HG02798 (cell line): ENCODE results near the gene POLR1B.
"Not testable (repeated sequence)": the region's sequence is repeated elsewhere in the genome, so short reads cannot be mapped to it uniquely, and the experiment has no call there.

ENCODE experiments used
- ATAC-seq: cut with Tn5 transposase; IDR thresholded peaks from one replicate; pipeline ENCODE4 v1.9.1; 2021; ENCODE audit warnings: mild to moderate bottlenecking; ENCODE audit not compliant: unreplicated experiment, poor library complexity

Gene POLR1B

GRCh38 chr2:112597537-112598322, 55.5 kb downstream of the POLR1B start:
- ATAC-seq: no peak

GRCh38 chr2:112600634-112601033, 58.4 kb downstream of the POLR1B start:
- no peak for ATAC-seq

DNA sequence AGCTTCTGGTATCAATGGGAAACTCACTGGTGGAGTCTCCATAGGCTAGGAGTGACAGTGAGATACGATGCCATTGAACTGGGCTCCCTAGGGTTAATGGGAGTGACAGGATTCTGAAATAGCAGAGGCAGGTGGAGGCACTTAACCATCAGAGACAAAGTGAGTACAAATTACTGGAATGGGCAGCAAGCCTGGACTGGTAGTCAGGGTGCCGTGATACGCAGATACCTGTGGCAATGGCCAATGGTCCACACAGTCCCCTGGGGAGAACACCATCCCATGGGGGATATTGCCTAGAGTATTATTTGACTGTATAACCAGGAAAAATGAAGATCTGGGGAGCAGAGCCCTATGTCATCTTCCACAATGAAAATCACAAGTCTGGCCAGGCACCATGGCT, 59.5 kb downstream of the POLR1B start:
- ATAC-seq: no peak

- ATAC-seq: no peak
These were observed 60.7 kb downstream of the POLR1B start for GRCh38 chr2:112602917-112603316.

GRCh38 chr2:112603731-112604130, 61.5 kb downstream of the POLR1B start:
- no peak for ATAC-seq

DNA sequence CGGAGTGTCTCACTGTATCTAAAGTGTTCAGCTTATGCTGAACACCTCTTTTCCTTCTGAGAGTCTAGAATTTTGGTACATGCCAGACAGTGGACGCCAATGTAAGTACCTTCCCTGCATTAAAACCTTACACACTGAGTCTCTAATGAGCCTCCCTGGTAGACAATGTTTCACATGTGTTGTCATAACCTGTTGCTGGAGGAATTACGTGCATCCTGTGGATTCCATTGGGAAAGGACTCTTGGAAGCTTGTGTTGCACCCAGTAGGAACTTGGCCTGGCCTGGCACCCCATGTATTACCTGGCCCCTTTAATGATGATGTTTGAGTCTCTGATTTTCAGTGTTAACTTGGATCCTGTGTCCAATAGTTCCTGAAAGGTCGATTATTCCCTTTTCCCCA, 62.7 kb downstream of the POLR1B start:
- no peak for ATAC-seq

DNA sequence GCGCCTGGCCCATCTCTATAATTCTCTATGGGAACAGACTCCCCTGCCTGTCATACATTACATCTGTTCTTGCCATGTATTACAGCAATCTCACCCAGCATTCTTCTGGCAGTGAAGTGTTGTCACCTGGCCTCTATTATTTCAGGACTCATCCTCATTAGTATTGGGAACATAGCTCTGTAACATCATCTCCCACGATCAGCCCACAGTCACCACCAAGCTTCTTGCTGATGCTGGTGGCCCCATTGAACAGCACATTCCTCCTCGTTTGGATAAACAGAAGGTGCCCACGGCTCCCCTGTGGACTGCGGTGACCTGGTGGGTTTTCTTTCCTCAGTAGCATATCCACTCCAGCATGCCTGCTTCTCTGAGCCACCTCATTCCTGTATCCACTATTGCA, 63.7 kb downstream of the POLR1B start:
- no peak for ATAC-seq

GRCh38 chr2:112606547-112606946, 64.3 kb downstream of the POLR1B start:
- ATAC-seq: no peak

DNA sequence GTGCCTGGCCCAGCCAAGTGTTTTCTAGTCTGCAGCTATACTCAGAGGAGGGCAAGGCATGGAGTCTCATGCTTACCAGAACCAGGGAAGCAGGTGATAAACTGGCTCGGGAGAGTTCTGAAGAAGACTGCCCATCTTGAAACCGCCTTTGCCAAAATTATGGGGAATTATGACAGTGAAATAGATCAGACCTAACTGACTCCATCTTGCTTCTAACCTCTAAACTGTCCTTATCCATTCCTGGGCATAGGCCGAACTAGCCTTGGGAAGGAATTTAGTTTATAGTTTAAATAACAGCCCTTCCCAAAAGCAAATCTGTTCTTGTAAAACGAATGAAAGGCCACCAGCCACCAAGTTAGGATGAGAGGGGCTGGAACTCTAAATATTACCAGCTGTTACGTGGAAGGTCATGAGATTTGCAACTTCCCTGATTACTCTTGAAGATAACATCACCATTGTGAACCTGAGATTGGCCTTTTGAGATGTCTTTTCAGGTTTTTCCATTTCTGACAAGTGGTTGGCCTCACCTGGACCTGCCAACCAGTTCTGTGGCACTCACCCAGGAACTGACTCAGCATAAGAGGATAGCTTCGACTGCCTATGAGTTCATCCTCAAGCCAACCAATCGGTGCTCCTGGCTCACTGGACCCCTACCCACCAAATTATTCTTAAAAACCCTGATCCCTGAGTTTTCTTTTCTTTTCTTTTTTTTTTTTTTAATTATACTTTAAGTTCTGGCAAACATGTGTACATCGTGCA, 65.6 kb downstream of the POLR1B start:
- no peak for ATAC-seq

DNA sequence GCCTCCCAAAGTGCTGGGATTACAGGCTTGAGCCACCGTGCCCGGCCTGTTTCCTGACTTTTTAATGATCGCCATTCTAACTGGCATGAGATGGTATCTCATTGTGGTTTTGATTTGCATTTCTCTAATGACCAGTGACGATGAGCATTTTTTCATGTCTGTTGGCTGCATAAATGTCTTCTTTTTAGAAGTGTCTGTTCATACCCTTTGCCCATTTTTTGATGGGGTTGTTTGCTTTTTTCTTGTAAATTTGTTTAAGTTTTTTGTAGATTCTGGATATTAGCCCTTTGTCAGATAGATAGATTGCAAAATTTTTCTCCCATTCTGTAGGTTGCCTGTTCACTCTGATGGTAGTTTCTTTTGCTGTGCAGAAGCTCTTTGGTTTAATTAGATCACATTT, 67.1 kb downstream of the POLR1B start:
- ATAC-seq: not testable (repeated sequence)

DNA sequence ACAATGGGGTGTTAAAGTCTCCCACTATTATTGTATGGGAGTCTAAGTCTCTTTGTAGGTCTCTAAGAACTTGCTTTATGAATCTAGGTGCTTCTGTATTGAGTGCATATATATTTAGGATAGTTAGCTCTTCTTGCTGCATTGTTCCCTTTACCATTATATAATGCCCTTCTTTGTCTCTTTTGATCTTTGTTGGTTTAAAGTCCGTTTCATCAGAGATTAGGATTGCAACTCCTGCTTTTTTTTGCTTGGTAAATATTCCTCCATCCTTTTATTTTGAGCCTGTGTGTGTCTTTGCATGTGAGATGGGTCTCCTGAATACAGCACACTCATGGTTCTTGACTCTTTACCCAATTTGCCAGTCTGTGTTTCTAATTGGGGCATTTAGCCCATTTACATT, 70.0 kb downstream of the POLR1B start:
- not testable (repeated sequence) for ATAC-seq

- ATAC-seq: no peak
These were observed 72.1 kb downstream of the POLR1B start for GRCh38 chr2:112614201-112614840.

DNA sequence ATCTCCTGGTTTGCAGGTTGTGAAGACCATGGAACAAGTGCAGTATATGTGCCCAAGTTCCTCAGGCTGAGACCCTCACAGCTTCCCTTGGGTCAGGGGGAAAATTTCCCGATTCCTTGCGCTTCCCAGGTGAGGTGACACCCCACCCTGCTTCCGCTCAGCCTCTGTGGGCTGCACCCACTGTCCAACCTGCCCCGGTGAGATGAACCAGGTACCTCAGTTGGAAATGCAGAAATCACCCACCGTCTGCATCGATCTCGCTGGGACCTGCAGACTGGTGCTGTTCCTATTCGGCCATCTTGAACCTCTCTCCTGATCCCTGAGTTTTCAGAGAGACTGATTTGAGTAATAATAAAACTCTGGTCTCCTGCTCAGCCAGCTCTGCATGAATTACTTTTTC, 72.8 kb downstream of the POLR1B start:
- no peak for ATAC-seq

GRCh38 chr2:112615798-112616197, 73.5 kb downstream of the POLR1B start:
- not testable (repeated sequence) for ATAC-seq

DNA sequence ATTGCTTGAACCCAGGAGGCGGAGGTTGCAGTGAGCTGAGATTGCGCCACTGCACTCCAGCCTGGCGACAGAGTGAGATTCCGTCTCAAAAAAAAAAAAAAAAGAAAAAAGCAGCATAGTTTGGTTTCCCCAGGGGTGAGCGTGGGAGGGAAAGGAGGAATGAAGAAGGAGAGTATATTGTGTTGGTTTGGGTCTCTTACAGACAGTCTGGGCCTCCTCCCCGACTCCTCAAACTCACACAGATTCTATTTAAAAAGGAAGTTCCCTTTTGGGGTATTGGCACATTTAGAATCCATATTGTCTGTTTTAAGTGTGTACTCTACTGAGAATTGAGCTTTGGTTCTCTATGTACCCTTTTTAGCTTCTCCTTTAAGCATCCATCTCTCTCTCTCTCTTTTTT, 76.1 kb downstream of the POLR1B start:
- no peak for ATAC-seq

DNA sequence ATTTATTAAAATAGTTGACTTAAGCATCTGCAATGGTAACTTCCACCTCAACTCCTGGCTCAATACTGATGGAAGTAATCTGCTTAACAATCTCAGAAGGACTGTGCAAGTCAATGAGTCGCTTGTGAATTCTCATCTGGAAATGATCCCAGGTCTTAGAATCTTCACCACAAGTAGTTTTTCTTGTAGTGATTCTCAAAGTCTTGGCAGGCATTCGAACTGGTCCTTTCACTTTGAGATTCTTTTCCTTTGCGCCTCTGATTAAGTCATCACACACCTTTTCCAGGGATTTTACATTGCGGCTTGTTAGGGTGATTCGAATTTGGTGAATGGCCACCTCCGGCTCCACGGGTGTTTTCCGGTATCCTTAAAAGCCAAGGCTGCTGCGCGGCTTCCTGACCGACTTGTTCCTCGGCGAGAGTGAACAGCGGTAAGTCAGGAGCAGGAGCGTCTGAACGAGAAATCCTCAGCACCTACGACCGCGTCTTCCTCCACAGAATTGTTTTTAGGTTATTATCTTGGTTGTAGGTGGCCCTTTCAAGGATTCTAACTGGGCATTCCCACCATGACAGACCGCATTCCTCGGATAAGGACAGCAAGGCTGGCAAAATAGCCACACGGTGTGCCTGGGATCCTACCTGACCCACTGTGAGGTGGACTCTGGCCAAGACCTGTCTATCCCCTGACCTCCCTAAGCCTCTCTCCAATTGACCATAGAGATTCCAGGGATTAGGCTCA, 79.7 kb downstream of the POLR1B start:
- no peak for ATAC-seq

DNA sequence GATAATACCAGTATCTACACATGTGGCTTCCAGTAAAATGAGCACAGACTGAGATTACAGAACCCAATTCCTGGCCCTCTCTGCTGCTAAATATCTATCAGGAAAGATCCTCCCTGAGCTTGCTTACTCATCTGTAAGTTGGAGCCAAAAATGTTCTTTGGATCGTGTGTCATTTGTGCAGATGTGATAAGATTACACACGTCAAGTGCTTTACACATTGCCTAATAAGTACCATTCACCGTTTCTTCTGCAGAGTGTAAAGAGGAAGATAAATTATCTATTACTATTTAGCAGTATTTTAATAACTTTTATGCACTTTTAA, 80.2 kb downstream of the POLR1B start:
- ATAC-seq: no peak

DNA sequence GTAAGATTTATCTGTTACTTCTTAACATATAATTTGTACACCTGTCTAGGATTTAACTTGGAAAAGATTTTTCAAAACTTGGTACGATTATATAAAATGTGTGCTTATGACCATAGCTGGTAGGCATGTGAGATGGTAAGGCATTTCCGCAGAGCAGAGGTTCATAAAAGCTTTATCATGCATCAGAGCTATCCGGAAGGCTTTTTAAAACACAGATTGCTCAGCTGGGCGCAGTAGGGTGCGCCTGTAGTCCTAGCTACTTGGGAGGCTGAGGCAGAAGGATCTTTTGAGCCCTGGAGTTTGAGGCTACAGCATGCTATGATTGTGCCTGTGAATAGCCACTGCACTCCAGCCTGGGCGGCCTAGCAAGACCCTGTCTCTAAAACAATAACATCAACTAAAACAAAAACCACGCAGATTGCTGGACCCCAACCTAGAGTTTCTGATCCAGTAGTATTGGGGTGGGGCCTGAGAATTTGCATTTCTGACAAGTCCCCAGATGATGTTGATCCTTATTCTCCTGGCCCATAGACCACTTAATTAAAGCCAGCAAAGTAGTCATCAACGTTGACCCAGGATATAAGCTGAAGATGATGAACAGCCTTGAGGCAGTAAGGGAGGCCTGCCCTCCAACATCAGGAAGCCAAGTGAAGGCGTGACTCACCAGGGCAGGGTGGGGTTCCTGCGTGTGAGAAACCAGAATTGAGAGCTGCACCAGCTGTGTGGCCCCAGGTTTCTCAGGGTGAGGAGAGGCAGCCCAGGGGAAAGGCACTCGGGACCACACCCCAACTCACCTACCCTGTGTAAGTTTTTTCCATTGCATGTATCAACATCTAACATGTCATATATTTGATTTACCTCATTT, 81.9 kb downstream of the POLR1B start:
- peak; percentile 75 for ATAC-seq

GRCh38 chr2:112625474-112626114, 83.3 kb downstream of the POLR1B start:
- no peak for ATAC-seq
